HepG2 (cell line): ENCODE results near the gene NOA1. TPM values are rescaled to one million over a fixed set of nuclear protein-coding genes. Genes with fewer than 3 reads are reported as not detected.
A peak's percentile ranks its signal among the peaks of the same experiment; 100 is the strongest.

Experiments used
- AGO2 ChIP-seq: fragments of 200-400 bp; formaldehyde crosslinking; optimal IDR thresholded peaks from 2 replicates; pipeline ENCODE3; 2017; ENCODE audit warnings: mild to moderate bottlenecking, low read depth, low read length, moderate library complexity
- AKAP8 ChIP-seq: sonication (generic); formaldehyde crosslinking; IDR thresholded peaks from 2 replicates; pipeline ENCODE4 v1.5.1; 2020; ENCODE audit warnings: mild to moderate bottlenecking, missing genetic modification reagents
- ARNTL ChIP-seq: sonication (generic); formaldehyde crosslinking; IDR thresholded peaks from 2 replicates; pipeline ENCODE4 v1.4.0; 2020; ENCODE audit warnings: mild to moderate bottlenecking, missing genetic modification reagents
- CHD2 ChIP-seq: IDR thresholded peaks from 2 replicates; pipeline ENCODE4 v1.6.1; 2011; ENCODE audit warnings: low read depth, low read length, improper control_type of control experiment
- GLI4 ChIP-seq: sonication (generic); formaldehyde crosslinking; IDR thresholded peaks from 2 replicates; pipeline ENCODE4 v1.5.1; 2020; ENCODE audit warnings: missing genetic modification reagents, mild to moderate bottlenecking, moderate library complexity, borderline replicate concordance
- HBP1 ChIP-seq: IDR thresholded peaks from 2 replicates; pipeline ENCODE4 v1.6.1; 2016; ENCODE audit warnings: low read depth, control low read depth
- HES4 ChIP-seq: sonication (generic); formaldehyde crosslinking; IDR thresholded peaks from 2 replicates; pipeline ENCODE4 v1.9.0; 2021; ENCODE audit warnings: mild to moderate bottlenecking, missing genetic modification reagents, borderline replicate concordance
- KLF15 ChIP-seq: sonication (generic); formaldehyde crosslinking; IDR thresholded peaks from 2 replicates; pipeline ENCODE4 v1.8.1; 2023; ENCODE audit warnings: borderline replicate concordance, mild to moderate bottlenecking, inconsistent platforms, missing genetic modification reagents, mixed read lengths
- NCOR1 ChIP-seq: fragments of 200-600 bp; sonication (generic); IDR thresholded peaks from 2 replicates; pipeline ENCODE4 v1.7.0; 2017; ENCODE audit warnings: antibody characterized with exemption, low read length, borderline replicate concordance
- PHF8 ChIP-seq: sonication (generic); formaldehyde crosslinking; IDR thresholded peaks from 2 replicates; pipeline ENCODE4 v1.5.0; 2020; ENCODE audit warnings: missing genetic modification reagents
- RAD21 ChIP-seq: fragments of 450-650 bp; formaldehyde crosslinking; IDR thresholded peaks from 2 replicates; pipeline ENCODE4 v1.5.0; 2020; ENCODE audit warnings: mild to moderate bottlenecking
- ZFP82 ChIP-seq: sonication (generic); formaldehyde crosslinking; IDR thresholded peaks from 2 replicates; pipeline ENCODE4 v1.5.1; 2020; ENCODE audit warnings: mild to moderate bottlenecking, missing genetic modification reagents, borderline replicate concordance
- ZNF205 ChIP-seq: IDR thresholded peaks from 2 replicates; pipeline ENCODE4 v1.6.1; 2018; ENCODE audit warnings: missing biosample characterization, missing genetic modification reagents
- ZNF263 ChIP-seq: sonication (generic); formaldehyde crosslinking; IDR thresholded peaks from 2 replicates; pipeline ENCODE4 v1.4.0; 2020; ENCODE audit warnings: missing genetic modification reagents
- ZNF276 ChIP-seq: sonication (generic); formaldehyde crosslinking; IDR thresholded peaks from 2 replicates; pipeline ENCODE4 v1.4.0; 2020; ENCODE audit warnings: mild to moderate bottlenecking, low read depth, missing genetic modification reagents
- ZNF547 ChIP-seq: sonication (generic); formaldehyde crosslinking; IDR thresholded peaks from 2 replicates; pipeline ENCODE4 v1.5.1; 2020; ENCODE audit warnings: mild to moderate bottlenecking, missing genetic modification reagents
- ZNF563 ChIP-seq: sonication (generic); formaldehyde crosslinking; IDR thresholded peaks from 2 replicates; pipeline ENCODE4 v1.8.0; 2022; ENCODE audit warnings: mild to moderate bottlenecking, moderate library complexity, missing genetic modification reagents
- ZNF616 ChIP-seq: sonication (generic); formaldehyde crosslinking; IDR thresholded peaks from 2 replicates; pipeline ENCODE4 v1.5.0; 2020; ENCODE audit warnings: low read depth, mild to moderate bottlenecking, missing genetic modification reagents
- ZNF652 ChIP-seq: IDR thresholded peaks from 2 replicates; pipeline ENCODE4 v1.6.1; 2016; ENCODE audit warnings: low read depth, borderline replicate concordance
- ZNF678 ChIP-seq: sonication (generic); formaldehyde crosslinking; IDR thresholded peaks from 2 replicates; pipeline ENCODE4 v1.4.0; 2020; ENCODE audit warnings: mild to moderate bottlenecking, missing genetic modification reagents
- ZNF687 ChIP-seq: sonication (generic); formaldehyde crosslinking; IDR thresholded peaks from 2 replicates; pipeline ENCODE4 v1.5.1; 2020; ENCODE audit warnings: mild to moderate bottlenecking, missing genetic modification reagents, moderate library complexity
- ZNF703 ChIP-seq: sonication (generic); formaldehyde crosslinking; IDR thresholded peaks from 2 replicates; pipeline ENCODE4 v1.5.1; 2020; ENCODE audit warnings: missing genetic modification reagents, mild to moderate bottlenecking, moderate library complexity, borderline replicate concordance
- ZNF761 ChIP-seq: sonication (generic); formaldehyde crosslinking; conservative IDR thresholded peaks from 2 replicates; pipeline ENCODE4 v1.4.0; 2020; ENCODE audit warnings: mild to moderate bottlenecking, missing genetic modification reagents
- polyA plus RNA-seq, 8 experiments: library from polyadenylated mRNA; depleted of rRNA in 3 of 8; stranded (reverse) in 7 of 8; unstranded in 1 of 8; fragments of >200 nt; fragmentation: Illumina TruSeq in 4 of 8; extraction: Trizol in 4 of 8; gene quantifications; 2 replicates each; pipeline versions ENCODE4 v1.2.1 to v1.2.3, GENCODE V29; 2011 to 2016; ENCODE audit warnings: low read depth in 4 of 8, missing spikeins in 1 of 8, mixed read lengths in 1 of 8; ENCODE audit not compliant: insufficient read depth in 1 of 8
- total RNA-seq, 5 experiments: library from RNA; depleted of rRNA; stranded (reverse); fragments of >200 nt; fragmentation: Illumina TruSeq; extraction: Trizol; gene quantifications; 2 replicates each; pipeline ENCODE4 v1.2.3, GENCODE V29; 2016; ENCODE audit warnings: low read depth in 1 of 5

Gene NOA1
- total and polyA plus RNA-seq, 2 of the 13 experiments (the other 11 are each of a cell fraction or from before 2014, with no cell fraction given): 17.3 to 19.0 TPM

GRCh38 chr4:56976837-56977320 is 527 bp downstream of the NOA1 start (continued):
- TF ChIP-seq NCOR1 (no peak), AGO2 (peak; percentile 75), ZNF687 (CRISPR knock-in tag) (peak; percentile 57), ZNF263 (no peak), ZNF547 (CRISPR knock-in tag) (no peak), ZFP82 (0 out of 2 replicates have a peak, but pooled peaks have one; percentile 64), ZNF761 (CRISPR knock-in tag) (peak; percentile 84; the same call in 1 of the 2 replicates), ZNF205 (CRISPR knock-in tag) (no peak), ARNTL (CRISPR knock-in tag) (no peak), KLF15 (CRISPR knock-in tag) (no peak), HBP1 (CRISPR knock-in tag) (0 out of 2 replicates have a peak, but pooled peaks have one; percentile 16), GLI4 (CRISPR knock-in tag) (no peak), HES4 (CRISPR knock-in tag) (peak; percentile 72), ZNF678 (CRISPR knock-in tag) (no peak), RAD21 (CRISPR knock-in tag) (no peak), ZNF563 (CRISPR knock-in tag) (no peak), PHF8 (CRISPR knock-in tag) (no peak), ZNF652 (CRISPR knock-in tag) (no peak), CHD2 (no peak), ZNF276 (CRISPR knock-in tag) (no peak), AKAP8 (no peak), ZNF703 (0 out of 2 replicates have a peak, but pooled peaks have one; percentile 29), ZNF616 (no peak)
